ENCODE results near the gene NPNT. TPM values are rescaled to one million over a fixed set of nuclear protein-coding genes. Genes with fewer than 3 reads are reported as not detected.

The NPNT gene
- total and polyA plus RNA-seq, 9 donors: 4.3 to 49.9 (median 16.0) TPM

DNA sequence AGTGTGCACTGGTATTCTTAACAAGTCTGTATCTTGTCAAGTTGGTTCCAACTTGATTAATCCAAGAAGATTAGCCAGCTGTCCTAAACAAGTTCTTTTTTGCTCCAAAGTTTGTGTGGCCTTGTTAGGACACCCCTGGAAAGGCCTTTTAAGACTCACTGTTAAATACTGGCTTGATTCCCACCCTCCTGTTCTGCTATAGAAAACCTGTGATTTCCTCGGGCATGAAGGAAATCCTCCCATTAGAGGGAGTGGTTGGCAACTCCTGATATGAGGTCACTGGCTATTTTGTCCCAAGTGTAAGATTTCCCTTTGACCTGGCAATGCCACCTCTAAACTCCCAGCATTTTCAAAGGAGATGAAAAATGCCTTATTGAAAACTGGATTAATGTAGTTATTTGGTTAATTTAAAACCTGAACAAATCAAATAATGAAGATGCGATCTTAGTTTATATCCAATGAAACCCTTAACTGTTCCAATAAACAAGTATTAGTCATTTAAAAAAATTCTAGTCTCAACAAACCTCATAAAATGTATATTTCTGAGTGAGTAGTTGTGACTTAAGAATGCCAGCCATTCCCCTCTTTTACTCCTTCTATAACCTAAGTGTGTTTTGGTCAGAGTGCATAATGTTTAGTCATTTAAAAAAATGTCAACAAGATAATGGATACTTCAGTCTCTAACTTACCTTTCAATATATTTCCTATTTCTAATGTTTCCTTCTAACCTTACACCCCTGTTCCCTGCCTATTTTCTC lies 94.4 kb downstream of the NPNT start:
- Histone ChIP-seq H3K36me3 (no peaks in the 10 kb centered on the region), H3K27me3 (no peaks in the 10 kb centered on the region), H3K4me1 (ENCODE audit: insufficient read depth) (no peaks in the 10 kb centered on the region), H3K4me3 (no peak overlapping the region), H3K27ac (no peak overlapping the region), H3K9me3 (no peaks in the 10 kb centered on the region)
- 49 to 55% (median 54%) methylated on average over 2 of the region's 2 CpGs for WGBS, 3 donors
- TF ChIP-seq, protein P1, sequence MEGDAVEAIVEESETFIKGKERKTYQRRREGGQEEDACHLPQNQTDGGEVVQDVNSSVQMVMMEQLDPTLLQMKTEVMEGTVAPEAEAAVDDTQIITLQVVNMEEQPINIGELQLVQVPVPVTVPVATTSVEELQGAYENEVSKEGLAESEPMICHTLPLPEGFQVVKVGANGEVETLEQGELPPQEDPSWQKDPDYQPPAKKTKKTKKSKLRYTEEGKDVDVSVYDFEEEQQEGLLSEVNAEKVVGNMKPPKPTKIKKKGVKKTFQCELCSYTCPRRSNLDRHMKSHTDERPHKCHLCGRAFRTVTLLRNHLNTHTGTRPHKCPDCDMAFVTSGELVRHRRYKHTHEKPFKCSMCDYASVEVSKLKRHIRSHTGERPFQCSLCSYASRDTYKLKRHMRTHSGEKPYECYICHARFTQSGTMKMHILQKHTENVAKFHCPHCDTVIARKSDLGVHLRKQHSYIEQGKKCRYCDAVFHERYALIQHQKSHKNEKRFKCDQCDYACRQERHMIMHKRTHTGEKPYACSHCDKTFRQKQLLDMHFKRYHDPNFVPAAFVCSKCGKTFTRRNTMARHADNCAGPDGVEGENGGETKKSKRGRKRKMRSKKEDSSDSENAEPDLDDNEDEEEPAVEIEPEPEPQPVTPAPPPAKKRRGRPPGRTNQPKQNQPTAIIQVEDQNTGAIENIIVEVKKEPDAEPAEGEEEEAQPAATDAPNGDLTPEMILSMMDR (IDR thresholded peaks at IDR 0.05): no peak
- TF ChIP-seq EP300 (IDR thresholded peaks at IDR 0.05): no peak
- TF ChIP-seq POLR2A (IDR thresholded peaks at IDR 0.05): no peak
- intact Hi-C loops (cut with DNase I): no loop called here
- DNase-seq: no peak

DNA sequence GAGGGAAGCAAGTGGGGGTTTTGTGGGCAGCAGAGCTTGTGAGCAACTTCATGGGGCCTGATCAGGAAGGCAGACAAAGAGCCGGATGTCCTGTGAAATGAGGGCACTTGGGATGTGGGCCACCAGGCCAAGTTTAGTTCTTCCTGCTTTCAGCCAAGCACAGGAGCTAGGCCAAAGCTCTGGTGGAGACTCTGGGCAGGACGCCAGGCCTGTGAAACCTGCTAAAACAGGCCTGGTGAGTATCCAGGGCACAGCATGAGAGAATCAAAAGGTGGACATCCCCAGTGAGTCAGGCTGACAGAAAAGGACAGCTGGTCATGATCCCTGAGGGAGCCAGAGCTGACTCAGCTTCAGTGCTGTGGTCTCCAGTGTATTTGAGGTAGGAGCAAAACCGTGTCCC lies 95.7 kb downstream of the NPNT start:
- no peak overlapping the region for H3K27ac ChIP-seq
- WGBS, 3 donors: 72 to 80% (median 79%) methylated on average over 3 of the region's 3 CpGs

DNA sequence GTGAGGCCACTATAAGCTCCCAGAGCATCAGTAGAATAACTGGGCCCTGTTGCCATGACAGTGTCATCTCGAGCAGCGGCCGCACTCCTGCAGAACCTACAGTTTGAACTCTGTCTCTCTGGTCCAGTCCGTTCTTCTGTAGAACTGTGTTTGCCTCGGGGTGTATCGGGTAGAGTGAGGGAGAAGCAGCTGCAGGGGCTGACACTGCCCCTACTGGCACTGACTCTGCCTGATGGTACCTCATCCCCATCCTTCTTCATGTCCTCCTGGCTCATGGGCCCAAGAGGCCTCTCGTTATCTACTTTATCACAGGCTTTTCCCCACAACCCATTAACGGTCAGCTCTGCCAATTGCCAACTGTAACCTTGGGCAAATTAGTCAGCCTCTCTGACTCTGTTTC lies 96.5 kb downstream of the NPNT start:
- intact Hi-C loops (cut with DNase I): no loop called here
- Histone ChIP-seq H3K9me3 (peaks cover 0 to 1% of the 10 kb centered on the region in 2 donors), H3K27me3 (no peaks in the 10 kb centered on the region), H3K4me1 (ENCODE audit: insufficient read depth) (no peaks in the 10 kb centered on the region), H3K4me3 (no peak overlapping the region), H3K27ac (no peak overlapping the region), H3K36me3 (no peaks in the 10 kb centered on the region)
- TF ChIP-seq POLR2A (IDR thresholded peaks at IDR 0.05): no peak
- TF ChIP-seq EP300 (IDR thresholded peaks at IDR 0.05): no peak
- TF ChIP-seq, protein P1 (IDR thresholded peaks at IDR 0.05): no peak
- DNase-seq: no peak
- 89 to 95% (median 93%) methylated on average over 8 of the region's 8 CpGs for WGBS, 3 donors

More for the DNA sequence above, 95.7 kb downstream of the NPNT start:
- intact Hi-C loops (cut with DNase I): no loop called here
- H3K36me3 ChIP-seq: no peaks in the 10 kb centered on the region
- peak in 4 of 5 donors; percentile 19 to 54 (median 41) for DNase-seq
- no peaks in the 10 kb centered on the region for H3K9me3 ChIP-seq
- H3K27me3 ChIP-seq: no peaks in the 10 kb centered on the region
- no peak overlapping the region for H3K4me3 ChIP-seq
- TF ChIP-seq POLR2A (IDR thresholded peaks at IDR 0.05): no peak
- TF ChIP-seq, protein P1 (IDR thresholded peaks at IDR 0.05): no peak
- no peak for TF ChIP-seq EP300 (IDR thresholded peaks at IDR 0.05)
- no peaks in the 10 kb centered on the region for H3K4me1 ChIP-seq (ENCODE audit: insufficient read depth)

DNA sequence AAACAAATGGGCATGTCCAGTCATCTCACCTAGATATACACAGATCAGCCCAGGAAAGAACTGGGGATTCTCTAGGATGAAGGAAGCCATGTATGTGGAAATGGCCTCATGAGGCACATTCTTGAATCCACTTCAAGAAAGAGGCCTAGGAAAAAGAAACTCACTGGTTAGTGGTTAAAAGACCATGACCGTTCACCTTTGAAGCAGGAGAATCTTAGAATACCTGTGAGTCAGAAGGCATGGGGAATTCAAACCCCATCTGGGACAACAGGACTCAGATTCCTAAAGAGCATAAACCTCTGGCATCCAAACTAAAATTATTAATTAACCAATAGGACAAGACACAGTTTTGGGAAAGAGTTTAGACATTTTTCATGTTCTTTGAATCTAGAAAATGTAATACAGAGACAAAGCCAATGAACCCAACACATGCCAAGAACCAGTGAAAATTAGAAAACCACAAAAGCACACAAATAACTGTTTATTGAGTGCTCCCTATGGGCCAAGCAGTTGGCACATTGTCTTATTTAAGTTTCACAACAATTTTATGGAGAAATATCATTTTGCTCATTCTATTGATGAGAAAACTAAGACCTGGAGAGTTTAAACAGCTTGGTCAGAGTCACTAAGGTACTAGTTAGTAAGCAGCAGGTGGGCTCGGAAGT lies 97.5 kb downstream of the NPNT start:
- Histone ChIP-seq H3K27ac (no peak overlapping the region), H3K9me3 (peaks cover 0 to 4% of the 10 kb centered on the region in 2 donors), H3K4me1 (ENCODE audit: insufficient read depth) (no peaks in the 10 kb centered on the region), H3K27me3 (no peaks in the 10 kb centered on the region), H3K36me3 (no peaks in the 10 kb centered on the region), H3K4me3 (no peak overlapping the region)
- no peak for DNase-seq
- 94 to 96% (median 94%) methylated on average over 2 of the region's 2 CpGs for WGBS, 3 donors
- intact Hi-C loops (cut with DNase I): no loop called here
- TF ChIP-seq, protein P1 (IDR thresholded peaks at IDR 0.05): no peak
- TF ChIP-seq POLR2A (IDR thresholded peaks at IDR 0.05) (no peak), EP300 (IDR thresholded peaks at IDR 0.05) (no peak)
